GM19240 (cell line): Measurements from ENCODE around the gene HLA-DRB1.
A peak's percentile ranks its signal among the peaks of the same experiment; 100 is the strongest.
"Not testable (repeated sequence)": the region's sequence is repeated elsewhere in the genome, so short reads cannot be mapped to it uniquely, and the experiment has no call there.

Experiments used
- DNase-seq: peaks from one replicate; pipeline ENCODE4 v3.0.0; 2011; ENCODE audit warnings: low spot score; ENCODE audit not compliant: insufficient read length

HLA-DRB1 gene

GRCh38 chr6:32609731-32610640, 20.3 kb upstream of the HLA-DRB1 start:
- DNase-seq = peak; percentile 21

- DNase-seq = no peak
These were observed 19.7 kb upstream of the HLA-DRB1 start for GRCh38 chr6:32609391-32609730.

- no peak for DNase-seq
These were observed 18.7 kb upstream of the HLA-DRB1 start for GRCh38 chr6:32608362-32608761.

GRCh38 chr6:32607988-32608298, 18.3 kb upstream of the HLA-DRB1 start:
- no peak for DNase-seq

GRCh38 chr6:32607263-32607987, 17.8 kb upstream of the HLA-DRB1 start:
- no peak for DNase-seq

- no peak for DNase-seq
These were observed 14.8 kb upstream of the HLA-DRB1 start for GRCh38 chr6:32604434-32604877.

- DNase-seq = no peak
These were observed 14.2 kb upstream of the HLA-DRB1 start for GRCh38 chr6:32603888-32604287.

GRCh38 chr6:32603222-32603621, 13.6 kb upstream of the HLA-DRB1 start:
- DNase-seq = no peak

GRCh38 chr6:32602383-32602782, 12.7 kb upstream of the HLA-DRB1 start:
- no peak for DNase-seq

- no peak for DNase-seq
These were observed 7.4 kb upstream of the HLA-DRB1 start for GRCh38 chr6:32597024-32597423.

- DNase-seq = not testable (repeated sequence)
These were observed 1.1 kb upstream of the HLA-DRB1 start for GRCh38 chr6:32590713-32591112.

GRCh38 chr6:32588156-32588555, 1.5 kb downstream of the HLA-DRB1 start:
- DNase-seq = no peak

- no peak for DNase-seq
These were observed 6.1 kb downstream of the HLA-DRB1 start for GRCh38 chr6:32583527-32583898.

- no peak for DNase-seq
These were observed 8.1 kb downstream of the HLA-DRB1 start for GRCh38 chr6:32581315-32582095.

GRCh38 chr6:32580593-32580992, 9.1 kb downstream of the HLA-DRB1 start:
- DNase-seq = no peak

- no peak for DNase-seq
These were observed 10.7 kb downstream of the HLA-DRB1 start for GRCh38 chr6:32578962-32579361.

GRCh38 chr6:32577493-32577892, 12.2 kb downstream of the HLA-DRB1 start:
- not testable (repeated sequence) for DNase-seq

- DNase-seq = no peak
These were observed 13.4 kb downstream of the HLA-DRB1 start for GRCh38 chr6:32576250-32576649.

- no peak for DNase-seq
These were observed 19.2 kb downstream of the HLA-DRB1 start for GRCh38 chr6:32570363-32570905.

- DNase-seq = no peak
These were observed 21.1 kb downstream of the HLA-DRB1 start for GRCh38 chr6:32568561-32568960.

GRCh38 chr6:32566957-32567356, 22.7 kb downstream of the HLA-DRB1 start:
- DNase-seq = no peak

GRCh38 chr6:32565511-32565910, 24.1 kb downstream of the HLA-DRB1 start:
- DNase-seq = no peak
